ENCODE data around the gene HPD. TPM values are rescaled to one million over a fixed set of nuclear protein-coding genes. Genes with fewer than 3 reads are reported as not detected.
A peak's percentile ranks its signal among the peaks of the same experiment; 100 is the strongest.
"Not testable (repeated sequence)": the region's sequence is repeated elsewhere in the genome, so short reads cannot be mapped to it uniquely, and the experiment has no call there.

The HPD gene
- total and polyA plus RNA-seq, 9 donors = 0.04 to 0.15 (median 0.11) TPM; not detected in 4

DNA sequence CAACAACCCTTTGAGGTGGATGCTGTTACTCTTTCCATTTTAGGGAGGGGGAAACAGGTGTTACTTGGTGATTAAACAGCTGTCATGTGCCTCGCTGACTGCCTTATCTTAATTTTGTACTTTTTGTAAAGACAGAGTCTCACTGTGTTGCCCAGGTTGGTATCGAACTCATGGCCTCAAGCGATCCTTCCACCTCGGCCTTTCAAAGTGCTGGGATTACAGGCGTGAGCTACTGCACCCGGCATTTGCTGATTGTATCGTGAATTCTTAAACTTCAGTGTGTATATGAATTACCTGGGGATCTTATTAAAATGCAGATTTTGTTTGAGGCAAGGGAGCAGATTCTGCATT is 30.6 kb upstream of the HPD start:
- H3K27ac ChIP-seq (ENCODE audit: low read length) = peak overlapping the region; percentile 95
- peaks cover 12% of the 10 kb centered on the region for H3K4me1 ChIP-seq (ENCODE audit: control insufficient read depth, insufficient read depth, low read length)
- H3K36me3 ChIP-seq (ENCODE audit: control insufficient read depth, insufficient read depth, low read length) = peaks cover 16% of the 10 kb centered on the region
- DNase-seq = no peak
- H3K27me3 ChIP-seq (ENCODE audit: control insufficient read depth, insufficient read depth, low read length) = peaks cover 6% of the 10 kb centered on the region
- H3K4me3 ChIP-seq (ENCODE audit: low read length) = peak overlapping the region; percentile 77
- no peaks in the 10 kb centered on the region for H3K9me3 ChIP-seq (replicated peaks; ENCODE audit: control insufficient read depth, low read depth, low read length)
- WGBS (ENCODE audit: insufficient coverage) = 0% methylated on average over 5 of the region's 7 CpGs

DNA sequence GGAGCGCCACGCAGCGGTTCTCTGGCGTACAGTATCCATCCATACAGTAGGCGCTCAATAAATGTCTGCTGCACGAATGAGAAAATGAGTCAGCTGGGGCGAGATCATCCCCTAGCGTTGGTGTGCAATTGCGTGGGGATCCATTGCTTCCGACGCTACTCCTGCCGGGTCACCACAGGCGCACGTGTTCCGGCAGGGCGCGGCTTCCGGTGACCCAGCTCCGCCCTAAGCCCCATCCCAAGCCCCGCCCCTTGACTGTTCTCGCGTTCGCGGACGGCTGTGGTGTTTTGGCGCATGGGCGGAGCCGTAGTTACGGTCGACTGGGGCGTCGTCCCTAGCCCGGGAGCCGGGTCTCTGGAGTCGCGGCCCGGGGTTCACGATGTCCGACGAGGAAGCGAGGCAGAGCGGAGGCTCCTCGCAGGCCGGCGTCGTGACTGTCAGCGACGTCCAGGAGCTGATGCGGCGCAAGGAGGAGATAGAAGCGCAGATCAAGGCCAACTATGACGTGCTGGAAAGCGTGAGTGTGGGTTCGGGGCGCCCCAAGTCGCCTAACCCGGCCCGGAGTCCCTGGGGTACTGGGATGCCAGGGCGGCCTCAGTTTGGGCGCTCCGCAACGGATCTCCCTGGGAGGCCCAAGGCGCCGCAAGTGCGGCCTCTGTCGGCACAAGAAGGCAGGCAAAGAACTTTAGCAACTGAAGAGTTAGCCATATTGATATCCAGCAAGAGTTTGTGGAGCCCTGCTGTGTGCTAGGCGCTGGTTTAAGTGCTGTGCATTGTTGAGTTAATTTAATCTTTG is 30.0 kb upstream of the HPD start, which contains the start of gene PSMD9:
Gene PSMD9 (plus strand): TSS at position 313 of the 796 bp plus-strand sequence. CDS start 67 bp downstream, at position 380.
- Histone ChIP-seq H3K27me3 (ENCODE audit: control insufficient read depth, insufficient read depth, low read length) (peaks cover 9% of the 10 kb centered on the region), H3K4me1 (ENCODE audit: control insufficient read depth, insufficient read depth, low read length) (peaks cover 12% of the 10 kb centered on the region), H3K4me3 (ENCODE audit: low read length) (peak within 1 kb of the TSS; percentile 77), H3K36me3 (ENCODE audit: control insufficient read depth, insufficient read depth, low read length) (peaks cover 13% of the 10 kb centered on the region), H3K9me3 (replicated peaks; ENCODE audit: control insufficient read depth, low read depth, low read length) (no peaks in the 10 kb centered on the region), H3K27ac (ENCODE audit: low read length) (peak within 1 kb of the TSS; percentile 95)
- under 1% methylated on average over 65 of the region's 67 CpGs for WGBS (ENCODE audit: insufficient coverage)
- DNase-seq = peak; percentile 98

DNA sequence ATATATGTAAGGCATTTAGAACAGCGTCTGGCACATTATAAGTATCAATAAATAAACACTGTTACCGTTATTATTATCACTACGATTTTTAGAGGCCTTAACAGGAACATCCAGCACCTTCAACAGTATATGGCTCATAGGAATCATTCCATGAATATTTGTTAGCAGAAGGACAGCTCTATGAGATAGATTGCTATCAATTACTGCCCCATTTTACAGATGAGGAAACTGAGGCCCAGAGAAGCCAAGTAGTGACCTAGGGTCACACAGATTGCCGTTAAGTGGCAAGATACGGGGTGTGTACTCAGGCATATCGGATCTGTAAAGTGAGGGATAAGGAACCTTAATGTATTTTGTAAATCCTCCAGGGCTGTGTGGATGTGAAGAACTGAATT is 29.4 kb upstream of the HPD start:
- peaks cover 7% of the 10 kb centered on the region for H3K36me3 ChIP-seq (ENCODE audit: control insufficient read depth, insufficient read depth, low read length)
- no peaks in the 10 kb centered on the region for H3K9me3 ChIP-seq (replicated peaks; ENCODE audit: control insufficient read depth, low read depth, low read length)
- H3K4me1 ChIP-seq (ENCODE audit: control insufficient read depth, insufficient read depth, low read length) = peaks cover 12% of the 10 kb centered on the region
- H3K27me3 ChIP-seq (ENCODE audit: control insufficient read depth, insufficient read depth, low read length) = peaks cover 12% of the 10 kb centered on the region
- H3K27ac ChIP-seq (ENCODE audit: low read length) = peak overlapping the region; percentile 95
- no peak for DNase-seq
- peak overlapping the region; percentile 77 for H3K4me3 ChIP-seq (ENCODE audit: low read length)
- 36% methylated on average over 3 of the region's 6 CpGs for WGBS (ENCODE audit: insufficient coverage)

DNA sequence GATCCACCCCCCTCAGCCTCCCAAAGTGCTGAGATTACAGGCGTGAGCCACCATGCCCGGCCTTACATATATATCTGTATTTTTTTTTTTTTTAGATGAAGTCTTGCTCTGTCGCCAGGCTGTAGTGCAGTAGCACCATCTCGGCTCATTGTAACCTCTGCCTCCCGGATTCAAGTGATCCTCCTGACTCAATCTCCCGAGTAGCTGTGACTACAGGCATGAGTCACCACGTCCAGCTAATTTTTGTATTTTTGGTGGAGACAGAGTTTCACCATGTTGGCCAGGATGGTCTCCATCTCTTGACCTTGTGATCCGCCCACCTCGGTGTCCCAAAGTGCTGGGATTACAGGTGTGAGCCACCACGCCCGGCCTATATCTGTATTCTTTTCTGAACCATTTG is 26.5 kb upstream of the HPD start:
- not testable (repeated sequence) for H3K36me3 ChIP-seq (ENCODE audit: control insufficient read depth, insufficient read depth, low read length); DNase-seq; H3K4me3 ChIP-seq (ENCODE audit: low read length); H3K27ac ChIP-seq (ENCODE audit: low read length); H3K9me3 ChIP-seq (replicated peaks; ENCODE audit: control insufficient read depth, low read depth, low read length)
- Histone ChIP-seq H3K27me3 (ENCODE audit: control insufficient read depth, insufficient read depth, low read length) (peaks cover 24% of the 10 kb centered on the region), H3K4me1 (ENCODE audit: control insufficient read depth, insufficient read depth, low read length) (peaks cover 12% of the 10 kb centered on the region)
- WGBS (ENCODE audit: insufficient coverage) = 80% methylated on average over 1 of the region's 11 CpGs

DNA sequence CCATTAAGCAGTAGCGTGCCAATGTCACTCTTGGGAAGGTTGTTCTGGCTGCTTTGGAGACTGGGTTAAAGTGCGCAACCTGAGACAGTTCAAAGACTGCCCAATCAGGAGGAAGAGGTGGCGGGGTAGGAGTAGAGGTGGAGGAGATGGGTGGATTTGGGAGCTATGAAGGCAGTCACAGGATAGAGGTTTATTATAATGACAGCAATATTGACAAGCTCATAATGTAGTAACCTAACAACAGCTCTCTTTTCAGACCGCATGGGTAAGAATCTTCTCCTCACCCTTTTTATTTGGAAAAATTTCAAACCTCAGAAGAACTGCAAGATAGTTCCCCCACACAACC is 24.6 kb upstream of the HPD start:
- Histone ChIP-seq H3K4me1 (ENCODE audit: control insufficient read depth, insufficient read depth, low read length) (peaks cover 3% of the 10 kb centered on the region), H3K36me3 (ENCODE audit: control insufficient read depth, insufficient read depth, low read length) (no peaks in the 10 kb centered on the region), H3K27ac (ENCODE audit: low read length) (no peak overlapping the region), H3K9me3 (replicated peaks; ENCODE audit: control insufficient read depth, low read depth, low read length) (no peaks in the 10 kb centered on the region), H3K27me3 (ENCODE audit: control insufficient read depth, insufficient read depth, low read length) (peaks cover 25% of the 10 kb centered on the region), H3K4me3 (ENCODE audit: low read length) (no peak overlapping the region)
- DNase-seq = no peak
- 49% methylated on average over 3 of the region's 4 CpGs for WGBS (ENCODE audit: insufficient coverage)

DNA sequence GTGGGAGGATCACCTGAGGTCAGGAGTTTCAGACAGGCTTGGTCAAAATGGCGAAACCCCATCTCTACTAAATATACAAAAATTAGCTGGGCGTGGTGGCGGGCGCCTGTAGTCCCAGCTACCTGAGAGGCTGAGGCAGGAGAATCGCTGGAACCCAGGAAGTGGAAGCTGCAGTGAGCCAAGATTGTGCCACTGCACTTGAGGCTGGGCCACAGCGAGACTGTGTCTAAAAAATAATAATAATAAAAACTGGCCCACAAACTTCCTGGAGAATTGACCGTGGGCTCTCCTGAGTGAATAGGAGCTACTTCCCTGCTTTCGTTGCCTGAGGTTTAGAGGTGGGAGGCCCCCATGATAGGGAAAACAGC is 17.4 kb upstream of the HPD start:
- not testable (repeated sequence) for H3K4me3 ChIP-seq (ENCODE audit: low read length); H3K27ac ChIP-seq (ENCODE audit: low read length); DNase-seq; H3K9me3 ChIP-seq (replicated peaks; ENCODE audit: control insufficient read depth, low read depth, low read length); H3K36me3 ChIP-seq (ENCODE audit: control insufficient read depth, insufficient read depth, low read length); H3K27me3 ChIP-seq (ENCODE audit: control insufficient read depth, insufficient read depth, low read length); H3K4me1 ChIP-seq (ENCODE audit: control insufficient read depth, insufficient read depth, low read length)
- WGBS (ENCODE audit: insufficient coverage) = 97% methylated on average over 4 of the region's 8 CpGs

DNA sequence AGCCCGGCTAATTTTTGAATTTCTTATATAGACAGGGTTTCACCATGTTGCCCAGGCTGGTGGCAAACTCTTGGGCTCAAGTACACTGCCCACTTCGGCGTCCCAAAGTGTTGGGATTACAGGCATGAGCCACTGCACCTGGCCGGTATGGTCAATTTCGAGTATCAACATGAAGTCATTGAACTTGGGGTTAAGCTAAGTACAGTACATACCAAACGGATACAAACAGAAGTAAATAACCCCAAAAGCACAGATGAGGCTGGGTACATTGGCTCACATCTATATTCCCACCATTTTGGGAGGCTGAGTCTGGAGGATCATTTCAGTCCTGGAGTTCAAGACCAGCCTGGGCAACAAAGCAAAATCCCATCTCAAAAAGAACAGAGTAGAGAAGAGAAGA is 16.9 kb upstream of the HPD start:
- Histone ChIP-seq H3K27me3 (ENCODE audit: control insufficient read depth, insufficient read depth, low read length) (peaks cover 2% of the 10 kb centered on the region), H3K4me3 (ENCODE audit: low read length) (no peak overlapping the region), H3K9me3 (replicated peaks; ENCODE audit: control insufficient read depth, low read depth, low read length) (no peaks in the 10 kb centered on the region), H3K36me3 (ENCODE audit: control insufficient read depth, insufficient read depth, low read length) (no peaks in the 10 kb centered on the region), H3K4me1 (ENCODE audit: control insufficient read depth, insufficient read depth, low read length) (peaks cover 2% of the 10 kb centered on the region), H3K27ac (ENCODE audit: low read length) (no peak overlapping the region)
- WGBS (ENCODE audit: insufficient coverage) = 81% methylated on average over 2 of the region's 6 CpGs
- DNase-seq = no peak

DNA sequence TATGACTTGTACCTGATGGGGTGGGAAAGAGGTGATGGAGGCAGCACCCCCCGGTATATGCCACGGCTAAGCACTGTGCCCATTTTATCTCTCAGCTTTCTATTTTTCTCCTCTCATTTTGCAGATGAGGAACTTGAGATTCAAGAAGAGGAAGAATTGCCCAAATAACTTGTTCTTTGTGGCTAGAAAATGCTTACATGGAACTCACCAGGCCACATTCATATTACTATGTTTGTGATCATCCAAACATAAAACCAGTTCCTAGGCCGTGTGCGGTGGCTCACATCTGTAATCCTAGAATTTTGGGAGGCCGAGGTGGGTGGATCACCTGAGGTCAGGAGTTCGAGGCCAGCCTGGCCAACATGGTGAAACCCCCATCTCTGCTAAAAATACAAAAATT is 15.4 kb upstream of the HPD start:
- H3K4me3 ChIP-seq (ENCODE audit: low read length) = no peak overlapping the region
- H3K4me1 ChIP-seq (ENCODE audit: control insufficient read depth, insufficient read depth, low read length) = peaks cover 2% of the 10 kb centered on the region
- WGBS (ENCODE audit: insufficient coverage) = no CpG with 5 or more reads among the region's 6 CpGs
- no peak for DNase-seq
- no peak overlapping the region for H3K27ac ChIP-seq (ENCODE audit: low read length)
- H3K9me3 ChIP-seq (replicated peaks; ENCODE audit: control insufficient read depth, low read depth, low read length) = no peaks in the 10 kb centered on the region
- no peaks in the 10 kb centered on the region for H3K36me3 ChIP-seq (ENCODE audit: control insufficient read depth, insufficient read depth, low read length)
- H3K27me3 ChIP-seq (ENCODE audit: control insufficient read depth, insufficient read depth, low read length) = peaks cover 2% of the 10 kb centered on the region

DNA sequence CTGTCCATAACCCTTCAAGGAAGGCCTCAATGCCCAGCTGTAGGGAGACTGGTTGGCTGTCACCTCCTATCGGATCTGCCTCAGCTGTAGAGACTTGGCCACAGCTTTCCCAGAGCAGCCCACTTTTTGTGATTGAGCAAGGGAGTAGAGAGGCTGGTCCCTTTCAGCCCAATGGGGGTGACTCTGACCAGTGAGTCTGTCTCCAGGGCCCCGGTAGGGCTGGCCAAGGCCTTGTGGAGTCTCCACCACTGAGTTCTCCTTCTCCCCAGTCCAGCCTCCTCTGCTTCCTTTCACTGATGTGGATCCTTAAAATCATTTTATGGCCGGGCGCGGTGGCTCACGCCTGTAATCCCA is 14.5 kb upstream of the HPD start:
- H3K36me3 ChIP-seq (ENCODE audit: control insufficient read depth, insufficient read depth, low read length) = no peaks in the 10 kb centered on the region
- DNase-seq = no peak
- H3K4me3 ChIP-seq (ENCODE audit: low read length) = no peak overlapping the region
- H3K9me3 ChIP-seq (replicated peaks; ENCODE audit: control insufficient read depth, low read depth, low read length) = no peaks in the 10 kb centered on the region
- H3K27me3 ChIP-seq (ENCODE audit: control insufficient read depth, insufficient read depth, low read length) = no peaks in the 10 kb centered on the region
- WGBS (ENCODE audit: insufficient coverage) = 86% methylated on average over 1 of the region's 6 CpGs
- peak overlapping the region; percentile 20 for H3K27ac ChIP-seq (ENCODE audit: low read length)
- H3K4me1 ChIP-seq (ENCODE audit: control insufficient read depth, insufficient read depth, low read length) = peaks cover 2% of the 10 kb centered on the region

DNA sequence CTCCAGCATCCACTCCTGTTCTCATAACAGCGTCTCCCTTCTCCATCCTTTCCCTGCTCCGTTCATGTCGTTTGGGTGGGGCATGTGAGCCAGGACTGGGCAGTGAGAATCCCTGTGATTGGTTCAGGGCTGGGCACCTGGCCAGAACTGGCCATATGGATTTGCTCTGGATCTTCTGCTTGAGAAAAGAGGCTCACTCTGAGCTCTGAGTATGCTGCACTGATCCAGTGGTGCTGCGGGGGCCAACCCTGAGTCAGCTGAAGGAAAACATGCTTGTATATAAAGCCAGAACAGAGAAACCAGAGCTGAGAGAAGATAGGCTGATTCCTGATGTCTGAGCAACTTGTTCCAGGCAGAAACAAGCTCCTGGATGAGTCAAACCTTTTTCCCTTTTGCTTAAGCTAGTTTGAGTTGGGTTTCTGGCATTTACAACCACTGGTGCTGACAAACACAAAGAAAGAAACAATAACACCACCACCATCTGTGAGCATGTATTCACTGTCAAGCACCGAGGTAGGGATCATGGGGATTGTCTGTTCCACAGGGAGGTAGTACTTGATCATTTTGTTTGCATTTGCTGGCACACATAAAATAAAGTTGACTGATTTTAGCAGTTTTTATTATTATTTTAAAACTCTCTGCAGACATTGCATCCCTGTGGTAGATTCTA is 14.0 kb upstream of the HPD start:
- no peaks in the 10 kb centered on the region for H3K9me3 ChIP-seq (replicated peaks; ENCODE audit: control insufficient read depth, low read depth, low read length)
- H3K4me1 ChIP-seq (ENCODE audit: control insufficient read depth, insufficient read depth, low read length) = peaks cover 2% of the 10 kb centered on the region
- no peak overlapping the region for H3K4me3 ChIP-seq (ENCODE audit: low read length)
- H3K36me3 ChIP-seq (ENCODE audit: control insufficient read depth, insufficient read depth, low read length) = no peaks in the 10 kb centered on the region
- no peaks in the 10 kb centered on the region for H3K27me3 ChIP-seq (ENCODE audit: control insufficient read depth, insufficient read depth, low read length)
- DNase-seq = peak; percentile 89
- WGBS (ENCODE audit: insufficient coverage) = 5% methylated on average over 3 of the region's 5 CpGs
- peak overlapping the region; percentile 20 for H3K27ac ChIP-seq (ENCODE audit: low read length)

Data from muscle of leg (tissue), 11 donors.